Loucy (cell line): ENCODE data around the gene NFATC1.

Experiments
- EZH2phosphoT487 ChIP-seq: fragments of 200-600 bp; IDR thresholded peaks from 2 replicates; pipeline ENCODE4 v1.6.1; 2018; ENCODE audit warnings: antibody characterized with exemption, mild to moderate bottlenecking, moderate library complexity, borderline replicate concordance
- TF ChIP-seq, protein P1 (sequence below): fragments of 200-600 bp; sonication (generic); conservative IDR thresholded peaks from 2 replicates; pipeline ENCODE4 v1.5.1; 2014; ENCODE audit warnings: mild to moderate bottlenecking, antibody characterized with exemption, low read length

DNA sequence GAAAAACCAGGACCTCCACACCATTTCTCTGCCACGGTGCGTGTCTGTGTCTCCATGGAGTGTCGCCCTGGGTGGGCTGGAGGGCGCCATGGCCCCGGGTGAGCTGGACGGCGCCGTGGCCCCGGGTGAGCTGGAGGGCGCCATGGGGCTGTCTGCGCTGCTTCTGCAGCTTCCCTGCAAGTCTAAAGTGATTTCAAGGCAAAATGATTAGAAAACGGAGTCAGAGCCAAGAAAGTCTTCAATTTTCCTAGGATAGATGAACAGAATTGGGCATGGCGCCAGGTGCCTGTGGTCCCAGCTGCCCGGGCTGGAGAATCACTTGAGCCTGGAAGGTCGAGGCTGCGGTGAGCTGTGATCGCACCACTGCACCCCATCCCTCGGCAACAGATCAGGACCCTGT is 27.7 kb upstream of the NFATC1 start:
- TF ChIP-seq, protein P1, sequence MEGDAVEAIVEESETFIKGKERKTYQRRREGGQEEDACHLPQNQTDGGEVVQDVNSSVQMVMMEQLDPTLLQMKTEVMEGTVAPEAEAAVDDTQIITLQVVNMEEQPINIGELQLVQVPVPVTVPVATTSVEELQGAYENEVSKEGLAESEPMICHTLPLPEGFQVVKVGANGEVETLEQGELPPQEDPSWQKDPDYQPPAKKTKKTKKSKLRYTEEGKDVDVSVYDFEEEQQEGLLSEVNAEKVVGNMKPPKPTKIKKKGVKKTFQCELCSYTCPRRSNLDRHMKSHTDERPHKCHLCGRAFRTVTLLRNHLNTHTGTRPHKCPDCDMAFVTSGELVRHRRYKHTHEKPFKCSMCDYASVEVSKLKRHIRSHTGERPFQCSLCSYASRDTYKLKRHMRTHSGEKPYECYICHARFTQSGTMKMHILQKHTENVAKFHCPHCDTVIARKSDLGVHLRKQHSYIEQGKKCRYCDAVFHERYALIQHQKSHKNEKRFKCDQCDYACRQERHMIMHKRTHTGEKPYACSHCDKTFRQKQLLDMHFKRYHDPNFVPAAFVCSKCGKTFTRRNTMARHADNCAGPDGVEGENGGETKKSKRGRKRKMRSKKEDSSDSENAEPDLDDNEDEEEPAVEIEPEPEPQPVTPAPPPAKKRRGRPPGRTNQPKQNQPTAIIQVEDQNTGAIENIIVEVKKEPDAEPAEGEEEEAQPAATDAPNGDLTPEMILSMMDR, result no peak
- TF ChIP-seq EZH2phosphoT487, result no peak
